ENCODE results near the gene SOX18.

Gene SOX18

GRCh38 chr20:64067733-64068307 is 18.4 kb upstream of the SOX18 start:
- no peak for DNase-seq

- DNase-seq: no peak
Observed at GRCh38 chr20:64067005-64067632, 17.7 kb upstream of the SOX18 start.

GRCh38 chr20:64065974-64066343 is 16.5 kb upstream of the SOX18 start:
- peak; percentile 33 for DNase-seq

- no peak for DNase-seq
Observed at GRCh38 chr20:64065062-64065973, 15.9 kb upstream of the SOX18 start.

GRCh38 chr20:64064145-64064698 is 14.8 kb upstream of the SOX18 start:
- no peak for DNase-seq

GRCh38 chr20:64063389-64064144 is 14.1 kb upstream of the SOX18 start:
- DNase-seq: no peak

GRCh38 chr20:64062596-64063388 is 13.4 kb upstream of the SOX18 start, which contains the start of gene TCEA2:
TSS of gene TCEA2 (plus strand) at chr20:64063198. CDS start at chr20:64063313, 115 bp downstream.
- peak; percentile 90 for DNase-seq

- no peak for DNase-seq
Observed at GRCh38 chr20:64062276-64062595, 12.8 kb upstream of the SOX18 start.

- no peak for DNase-seq
Observed at GRCh38 chr20:64058536-64058935, 9.1 kb upstream of the SOX18 start.

- DNase-seq: peak; percentile 74
Observed at GRCh38 chr20:64057628-64058498, 8.4 kb upstream of the SOX18 start.

GRCh38 chr20:64056889-64057627 is 7.6 kb upstream of the SOX18 start:
- no peak for DNase-seq

GRCh38 chr20:64056639-64056888 is 7.1 kb upstream of the SOX18 start:
- DNase-seq: no peak

- no peak for DNase-seq
Observed at GRCh38 chr20:64055893-64056638, 6.6 kb upstream of the SOX18 start.

GRCh38 chr20:64055396-64055892 is 6.0 kb upstream of the SOX18 start:
- DNase-seq: no peak

GRCh38 chr20:64053841-64054661 is 4.6 kb upstream of the SOX18 start:
- no peak for DNase-seq

- no peak for DNase-seq
Observed at GRCh38 chr20:64052987-64053840, 3.8 kb upstream of the SOX18 start.

- no peak for DNase-seq
Observed at GRCh38 chr20:64052326-64052722, 2.9 kb upstream of the SOX18 start.
